Left hindlimb (tissue), 1 donor: ENCODE measurements around the gene CETN3.

Experiments
- DNase-seq: peaks from one replicate; pipeline ENCODE4 v3.0.0-alpha.2; 2018

Gene CETN3

DNA sequence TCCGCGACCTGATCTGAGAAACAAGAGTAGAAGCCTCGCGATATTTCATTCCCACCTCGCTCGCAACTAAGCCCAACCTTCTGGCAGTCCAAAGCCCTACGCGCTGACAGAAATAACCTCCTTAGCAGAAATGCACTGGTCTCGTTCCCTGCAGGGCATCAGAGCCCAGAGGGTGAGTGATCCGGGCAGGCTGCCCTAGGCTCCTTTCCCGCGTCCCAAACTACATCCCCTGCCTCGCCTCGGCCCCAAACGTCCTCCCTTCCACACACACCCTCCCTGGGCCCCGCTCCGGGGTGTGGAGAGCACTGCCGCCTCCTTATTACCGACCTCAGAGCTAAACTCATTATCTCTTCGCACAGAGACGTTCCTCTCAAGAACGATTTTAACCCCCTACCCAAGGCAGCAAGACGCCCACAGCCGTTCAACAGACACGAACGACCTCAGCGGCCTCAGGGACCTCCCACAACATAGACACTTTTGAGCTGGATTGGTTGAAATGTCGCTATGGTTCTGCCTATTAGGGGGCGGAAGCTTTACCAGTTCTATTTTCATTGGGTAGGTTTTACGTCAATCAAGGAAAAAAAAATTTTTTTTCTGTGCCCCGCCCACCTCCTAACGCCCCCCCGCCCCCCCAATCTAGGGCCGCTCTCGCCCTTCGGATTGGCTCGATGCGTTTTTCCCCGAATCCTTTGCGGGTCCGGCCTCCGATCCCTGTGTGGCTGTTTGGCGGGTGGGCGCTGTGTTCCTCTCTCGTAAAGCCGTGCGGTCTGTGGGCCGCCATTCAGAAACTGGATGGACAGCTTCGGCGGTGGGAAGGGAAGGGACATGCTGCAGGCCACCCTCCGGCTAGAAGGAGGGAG, at the start of gene CETN3:
Gene CETN3, minus strand, starts transcription at position 439 of the 860 bp plus-strand sequence. Its CDS starts 95 bp downstream, at position 344.
- peak; percentile 97 for DNase-seq

DNA sequence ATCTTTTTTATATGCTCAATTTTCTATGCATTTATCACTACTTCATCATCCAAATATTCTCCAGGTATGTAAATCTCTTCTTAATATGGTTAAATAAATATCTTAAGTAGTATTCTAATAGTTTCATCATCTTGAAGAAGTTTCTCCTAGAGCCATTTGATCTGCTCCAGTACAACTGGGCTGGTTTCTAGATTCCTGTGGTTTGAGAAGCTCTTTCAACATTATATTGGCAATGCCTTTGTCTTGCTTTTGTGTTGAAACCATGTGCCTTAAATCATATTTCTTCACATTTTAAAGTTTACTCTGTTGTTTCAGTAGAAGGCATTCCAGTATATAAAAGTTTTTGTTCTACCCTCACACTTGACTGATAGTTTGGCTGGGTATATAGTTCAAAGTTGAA, 37.4 kb upstream of the CETN3 start:
- DNase-seq: no peak

DNA sequence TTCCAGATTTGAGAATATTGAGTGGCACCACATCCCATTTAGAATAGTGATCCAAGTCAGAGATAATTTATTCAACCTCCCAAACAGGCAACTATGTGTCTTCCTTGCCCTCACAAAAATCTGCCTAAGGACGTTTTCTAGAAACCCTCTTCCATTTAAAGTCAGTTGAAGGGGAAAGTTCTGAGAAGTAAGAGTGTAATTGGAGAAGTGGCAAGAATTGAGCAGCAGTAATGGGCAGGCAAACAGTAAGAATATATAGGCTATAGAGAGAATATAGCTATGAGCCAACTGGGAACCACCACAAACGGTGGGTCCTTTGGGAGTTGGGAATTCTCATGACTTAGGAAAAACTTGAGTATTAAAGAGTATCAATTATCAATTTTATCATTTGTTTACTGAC, 31.1 kb upstream of the CETN3 start:
- DNase-seq: no peak

DNA sequence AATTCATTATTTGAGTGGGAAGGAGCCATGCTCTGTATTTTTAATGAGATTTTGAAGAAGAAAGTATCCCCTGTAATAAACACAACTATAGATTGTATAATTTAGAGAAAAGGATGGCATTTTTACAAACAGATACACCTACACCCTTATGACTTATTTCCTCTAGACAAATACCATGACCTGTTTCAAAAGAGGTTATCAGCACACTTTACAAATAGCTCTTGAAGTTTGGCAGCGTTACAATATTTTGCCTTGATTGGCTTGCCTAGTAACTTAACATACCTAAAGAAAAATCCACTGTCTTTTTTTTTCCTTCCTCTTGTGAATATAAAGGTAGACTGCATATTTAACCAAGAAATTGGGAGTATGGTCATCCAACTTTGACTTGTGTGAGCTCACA, 28.5 kb upstream of the CETN3 start:
- DNase-seq: no peak

DNA sequence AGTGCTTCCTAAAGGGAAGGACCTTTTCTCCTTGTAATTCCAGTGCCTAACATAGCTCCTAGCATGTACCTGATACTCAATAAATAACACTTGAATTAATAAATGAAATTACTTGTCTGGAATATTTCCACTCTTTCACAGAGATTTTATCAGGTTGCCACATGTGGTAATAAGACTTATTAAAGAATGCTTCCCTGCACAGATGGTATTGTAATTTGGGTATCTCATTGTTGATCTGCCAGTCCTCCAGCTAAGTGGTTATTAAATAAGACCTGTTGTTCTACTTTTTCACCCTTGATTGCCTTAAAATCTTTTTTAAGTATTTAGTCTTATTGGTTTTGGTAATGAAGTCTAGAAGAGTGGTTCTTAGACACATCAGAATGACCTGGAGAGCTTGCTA, 28.1 kb upstream of the CETN3 start:
- no peak for DNase-seq

DNA sequence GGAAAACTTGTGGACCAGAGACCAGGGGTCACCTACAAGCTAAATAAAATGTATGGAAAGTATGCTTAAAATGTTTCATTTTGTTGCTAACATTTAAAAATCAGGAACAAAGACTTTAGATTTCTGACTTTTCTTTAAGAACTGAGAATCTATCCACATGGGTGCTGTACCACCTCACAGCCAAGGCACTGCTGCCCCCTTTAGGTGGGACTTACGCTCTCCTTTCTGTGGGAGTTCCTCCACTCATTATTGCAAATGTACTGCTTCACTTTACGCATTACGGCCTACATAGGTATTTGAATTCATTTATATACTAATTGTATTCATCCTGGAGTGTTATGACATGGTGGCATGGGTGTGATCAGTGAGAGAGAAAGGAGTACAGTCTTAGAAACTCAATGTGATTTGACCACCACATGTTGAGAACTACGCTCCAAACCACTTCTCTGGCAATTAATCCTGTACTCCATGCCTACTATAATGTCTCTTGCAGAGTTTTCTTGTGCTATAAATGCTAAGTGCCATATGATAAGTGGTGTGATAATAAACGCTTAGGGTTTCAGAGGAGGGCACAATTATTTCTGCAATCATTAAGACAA, 24.7 kb upstream of the CETN3 start:
- no peak for DNase-seq

DNA sequence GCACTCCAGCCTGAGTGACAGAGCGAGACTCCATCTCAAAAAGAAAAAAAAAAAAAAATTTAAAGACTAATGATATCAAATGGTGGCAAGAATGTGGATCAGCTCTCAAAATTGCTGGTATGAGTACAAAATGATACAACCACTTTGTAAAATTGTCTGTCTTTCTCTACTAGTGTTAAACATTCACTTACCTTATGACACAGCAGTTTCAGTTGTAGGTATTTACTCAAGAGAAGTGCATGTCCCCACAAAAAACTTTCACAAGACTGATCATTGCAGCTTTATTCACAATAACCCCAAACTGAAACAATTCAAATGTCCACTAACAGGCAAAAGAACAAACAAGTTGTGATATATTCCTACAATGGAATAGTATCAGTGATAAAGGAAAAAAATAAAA, 14.7 kb upstream of the CETN3 start:
- DNase-seq: no peak

DNA sequence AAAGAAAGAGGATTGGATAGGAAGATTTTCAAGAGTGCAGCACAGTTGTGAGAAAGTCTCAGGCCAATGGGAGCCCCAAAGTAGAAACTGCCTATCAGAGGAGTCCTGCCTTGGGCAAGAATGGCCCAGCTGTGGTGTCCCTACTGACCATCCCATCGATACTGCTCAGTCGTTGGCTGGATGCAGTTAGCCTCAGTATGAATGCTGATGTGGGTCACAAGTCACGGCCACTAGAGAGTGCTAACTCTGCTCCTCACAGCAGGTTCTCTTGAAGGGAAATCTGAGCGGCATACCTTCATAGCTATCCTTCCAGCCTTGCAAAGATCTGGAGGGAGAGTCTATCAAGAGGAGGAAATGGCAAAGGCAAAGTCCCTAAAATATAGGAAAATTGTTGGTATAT, 11.6 kb upstream of the CETN3 start:
- no peak for DNase-seq

DNA sequence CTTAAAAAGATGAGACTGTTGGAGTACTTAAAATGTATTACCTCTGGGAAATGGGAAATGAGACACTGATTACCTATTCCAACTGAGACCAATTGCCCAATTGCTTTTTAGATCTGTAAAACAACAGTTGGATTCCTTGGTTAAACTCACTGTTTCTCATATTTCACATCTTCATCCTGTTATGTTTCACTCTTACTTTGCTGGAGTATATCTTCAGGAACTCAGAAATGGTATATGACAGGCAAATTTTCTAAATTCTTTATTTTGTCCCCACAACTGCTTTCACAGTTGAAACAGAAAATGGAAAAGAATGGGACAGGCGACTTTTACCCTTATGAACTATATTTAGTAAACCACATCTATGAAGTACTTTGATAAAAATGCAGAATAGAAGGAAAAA, 8.7 kb upstream of the CETN3 start:
- no peak for DNase-seq

DNA sequence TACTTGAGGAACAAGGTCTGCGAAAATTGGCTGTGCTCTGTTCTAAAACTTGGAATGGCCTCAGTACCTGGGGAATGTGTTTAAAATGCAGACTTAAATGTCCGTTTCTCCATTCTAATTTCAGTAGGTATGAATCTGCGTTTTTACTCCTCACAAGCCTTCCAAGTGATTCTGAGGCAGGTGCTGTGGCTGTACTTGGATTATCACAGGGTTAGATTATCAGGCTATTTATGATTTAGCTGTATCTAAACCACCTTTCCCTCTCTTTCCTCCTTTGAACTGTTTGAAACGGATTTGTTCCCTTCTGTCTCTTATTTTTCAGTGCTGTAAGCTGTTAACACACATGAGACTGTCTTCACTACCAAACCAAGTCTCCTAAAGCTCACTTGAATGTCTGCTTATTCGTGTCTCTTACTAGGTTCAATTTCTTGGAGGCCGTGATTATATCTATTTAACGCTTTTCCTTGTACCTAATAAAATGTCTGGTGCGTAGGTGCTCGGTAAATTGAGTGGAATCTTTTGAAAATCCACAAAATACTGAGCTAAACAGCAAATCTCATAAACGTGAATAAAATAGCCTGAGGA, 714 bp upstream of the CETN3 start:
- DNase-seq: no peak

DNA sequence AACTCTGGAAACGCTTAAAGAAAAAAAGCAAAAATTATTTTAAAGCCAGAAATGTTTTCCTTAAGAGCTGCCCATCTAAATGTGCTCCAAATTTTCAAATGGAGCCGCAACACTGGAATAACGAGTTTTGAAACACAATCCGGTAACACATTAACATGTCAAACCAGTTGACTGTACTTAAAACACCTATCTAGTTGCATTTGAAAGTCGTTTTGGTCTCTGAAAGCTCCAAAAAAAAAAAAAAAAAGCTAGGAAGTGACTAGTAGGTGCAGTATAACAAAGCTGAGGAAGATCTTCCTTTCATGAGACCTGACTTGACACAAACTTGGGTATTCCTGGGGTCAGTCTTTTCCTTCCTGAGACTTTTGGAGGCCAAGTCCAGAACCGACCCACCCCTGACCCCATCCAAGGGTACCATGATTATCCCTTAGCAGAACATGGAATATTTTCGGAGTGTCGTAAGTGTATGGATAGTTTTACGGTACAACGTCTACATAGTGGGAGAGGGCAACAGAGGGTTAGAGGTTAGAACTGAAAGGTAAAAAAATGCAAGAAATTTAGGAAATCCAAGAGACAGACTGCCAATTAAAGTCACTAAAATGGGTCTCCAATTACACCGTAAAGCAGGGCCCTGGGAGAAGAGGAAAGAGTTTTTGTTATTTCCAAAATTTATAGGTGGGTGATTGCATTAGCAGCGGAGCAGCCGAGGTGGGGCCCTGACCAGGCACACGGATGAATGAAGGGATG, 812 bp downstream of the CETN3 start:
- DNase-seq: no peak

DNA sequence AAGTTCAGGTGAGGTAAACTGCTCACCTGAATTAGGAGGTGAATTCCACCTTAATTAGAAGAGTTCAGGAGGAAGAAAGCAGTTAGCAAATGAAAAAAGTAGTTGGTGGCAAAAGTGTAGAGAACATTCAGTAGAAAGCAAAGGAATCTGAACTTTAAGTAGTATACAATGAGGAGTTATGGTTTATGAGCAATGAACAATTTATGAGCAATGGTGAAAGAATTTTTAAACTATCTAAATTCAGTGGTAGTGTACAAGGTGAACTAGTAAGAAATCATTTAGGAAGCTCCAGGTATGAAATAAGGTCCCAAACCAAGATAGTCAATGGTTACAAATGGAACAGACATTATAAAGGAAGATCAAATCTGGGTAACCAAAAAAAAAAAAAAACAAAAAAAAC, 3.1 kb downstream of the CETN3 start:
- no peak for DNase-seq

DNA sequence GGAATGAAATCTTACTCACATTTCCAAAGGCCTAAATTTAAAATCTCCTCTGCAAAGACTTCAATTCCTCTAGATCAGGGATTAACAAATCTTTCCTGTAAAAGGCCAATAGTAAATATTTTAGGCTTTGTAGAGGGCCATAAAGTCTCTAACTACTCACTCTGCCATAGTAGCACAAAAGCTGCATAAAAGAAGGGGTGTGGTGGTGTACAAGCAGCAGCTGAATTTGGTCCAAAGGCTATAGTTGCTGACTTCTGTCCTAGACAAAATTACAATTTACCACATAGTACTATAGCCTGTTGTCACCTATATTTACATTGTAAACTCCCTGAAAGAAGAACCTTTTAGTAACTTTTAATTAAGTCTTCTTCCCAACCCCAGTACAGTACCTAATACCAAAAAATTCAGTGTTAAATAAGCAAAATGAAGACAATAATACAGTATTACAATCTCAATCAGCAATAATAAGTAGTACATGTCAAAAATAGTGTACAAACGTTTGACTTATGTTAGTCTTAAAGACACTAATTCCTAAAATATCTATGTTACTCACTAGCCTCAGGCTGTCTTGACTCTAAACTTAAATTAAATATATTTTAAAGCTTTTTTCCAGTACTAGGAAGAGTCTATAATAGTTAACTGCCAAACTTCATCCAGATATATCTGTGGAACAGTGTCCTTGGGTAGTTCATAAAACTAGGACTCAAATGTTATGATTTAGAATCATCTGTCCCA, 6.9 kb downstream of the CETN3 start:
- no peak for DNase-seq

DNA sequence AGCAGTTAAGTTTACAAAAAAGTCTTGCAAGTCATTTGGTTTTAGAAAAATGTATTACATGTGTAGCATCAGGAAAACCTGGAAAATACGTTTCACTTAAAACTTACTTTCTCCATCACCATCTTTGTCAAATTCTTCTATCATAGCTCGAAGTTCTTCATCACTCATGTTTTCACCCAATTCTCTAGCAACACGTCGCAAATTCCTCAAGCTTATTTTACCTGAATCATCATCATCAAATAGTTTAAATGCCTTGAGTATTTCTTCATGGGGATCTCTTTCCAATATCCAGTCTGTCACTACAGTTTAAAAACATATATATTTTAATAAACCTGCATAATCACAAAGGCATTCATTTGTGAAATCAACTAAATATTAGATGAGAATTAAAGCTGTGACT, 10.3 kb downstream of the CETN3 start:
- no peak for DNase-seq

DNA sequence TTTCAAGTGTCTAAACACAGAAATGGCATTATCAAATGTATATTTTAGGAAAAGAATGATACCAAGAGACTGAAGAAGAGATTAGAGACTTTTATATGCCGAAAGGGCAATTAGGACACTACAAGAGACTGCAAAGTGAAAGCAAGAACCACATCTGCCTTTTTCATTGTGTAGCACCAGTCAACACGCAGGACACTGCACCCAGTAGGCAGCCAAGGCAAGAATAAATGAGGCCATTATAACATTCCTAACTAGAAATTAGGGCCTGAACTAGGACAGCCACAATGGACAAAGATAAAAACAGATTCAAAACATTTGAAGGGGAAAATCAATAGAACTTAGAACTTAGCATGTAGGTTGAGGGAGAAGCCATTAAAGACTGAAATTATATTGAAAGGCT, 10.8 kb downstream of the CETN3 start:
- no peak for DNase-seq

DNA sequence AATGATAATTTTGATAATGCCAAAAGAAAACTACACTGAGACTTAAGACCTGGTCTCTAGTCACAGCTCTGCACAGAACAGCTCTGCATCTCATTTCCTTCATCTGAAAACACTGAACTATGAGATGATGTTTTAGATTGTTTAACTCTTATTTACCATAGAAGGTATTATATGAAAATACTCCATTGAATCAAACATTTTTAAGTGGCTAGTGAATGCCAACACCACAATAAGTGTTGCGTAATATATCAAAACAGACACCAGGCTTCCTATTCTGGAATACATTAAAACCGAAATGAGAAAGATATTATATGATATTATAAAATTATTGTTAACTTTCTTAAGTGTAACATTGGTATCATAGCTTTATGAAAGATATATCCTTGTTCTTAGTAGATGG, 14.6 kb downstream of the CETN3 start:
- no peak for DNase-seq

DNA sequence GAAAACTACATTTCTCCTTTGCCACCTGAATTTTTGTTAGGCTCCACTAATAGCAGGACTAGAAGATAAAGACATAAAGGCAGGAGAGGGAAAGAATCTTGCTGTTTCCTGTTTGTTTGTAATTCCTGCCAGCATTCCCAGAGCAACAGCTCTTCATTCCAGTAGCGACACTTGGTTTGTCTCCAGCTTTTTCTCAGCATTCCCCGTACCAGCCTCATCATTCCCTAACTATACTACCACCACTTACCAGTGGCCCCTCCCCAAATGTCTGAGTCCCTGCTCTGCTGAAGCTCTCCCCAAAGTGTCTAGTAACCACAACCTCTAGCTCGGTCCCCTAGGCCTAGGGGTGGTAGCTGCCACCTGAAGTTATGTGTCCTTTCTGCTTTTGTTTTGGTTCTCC, 18.6 kb downstream of the CETN3 start:
- DNase-seq: no peak

DNA sequence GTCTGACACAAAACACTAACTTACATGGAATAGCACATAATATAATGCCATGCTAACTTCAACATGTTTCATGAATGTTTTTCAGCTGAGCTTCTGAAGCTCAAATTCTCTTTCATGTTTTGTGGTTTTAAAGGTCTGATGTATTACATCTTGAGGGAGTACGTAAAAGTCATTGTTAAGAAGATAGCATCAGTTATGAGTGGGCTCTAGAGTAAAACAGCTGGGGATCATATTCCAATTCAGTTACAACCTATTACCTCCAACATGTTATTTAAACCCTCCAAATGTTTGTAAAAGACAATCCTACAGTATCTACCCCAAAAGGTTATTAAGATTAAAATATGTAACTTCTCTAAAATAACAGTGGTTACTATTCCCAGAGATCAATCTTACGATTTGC, 19.2 kb downstream of the CETN3 start:
- no peak for DNase-seq

DNA sequence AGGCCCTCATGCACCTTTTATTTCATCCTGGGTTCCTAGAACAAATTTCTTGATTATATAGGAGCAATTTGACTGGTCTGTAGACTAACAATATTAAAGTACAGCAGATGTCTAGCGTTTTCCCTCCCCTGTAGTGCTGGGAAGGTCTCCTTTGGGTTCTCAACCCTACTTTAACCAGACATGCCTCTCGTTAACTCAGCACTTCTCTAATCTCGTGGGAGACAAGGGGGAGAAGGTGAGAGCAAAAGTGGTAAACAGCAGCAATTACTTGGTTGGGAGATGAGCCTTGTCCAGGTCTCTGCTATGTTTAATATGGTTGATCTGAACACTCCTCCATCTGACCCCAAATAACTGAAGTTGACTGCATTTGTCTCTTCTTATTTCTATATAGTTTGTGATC, 22.0 kb downstream of the CETN3 start:
- no peak for DNase-seq

DNA sequence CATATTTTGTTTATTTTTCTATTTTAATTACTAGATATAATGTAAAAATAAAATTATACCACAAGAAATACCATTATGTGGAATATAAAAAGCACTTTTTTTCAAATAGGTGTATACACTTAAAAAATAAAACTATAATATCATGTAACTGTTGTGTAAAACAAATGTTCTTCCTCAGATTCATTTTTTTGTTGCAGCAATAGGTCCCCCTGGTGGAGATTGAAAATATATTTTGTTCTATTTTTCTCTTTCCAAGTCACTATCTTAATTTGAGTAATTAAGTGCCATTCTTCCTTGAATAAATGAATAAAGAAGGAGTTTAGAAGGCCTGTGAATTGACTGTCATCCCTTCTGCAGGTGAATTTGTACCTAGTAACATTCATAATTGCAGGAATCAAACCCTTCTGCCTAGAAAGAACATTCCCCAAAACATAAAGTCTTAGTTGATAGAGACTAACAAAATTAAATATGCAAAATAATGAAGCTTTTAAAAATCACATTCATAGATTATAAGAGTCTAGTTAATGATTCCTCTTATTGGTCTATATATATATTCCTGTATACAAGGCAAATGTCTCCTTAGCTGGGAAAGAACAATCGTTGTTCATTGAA, 23.4 kb downstream of the CETN3 start:
- DNase-seq: no peak

DNA sequence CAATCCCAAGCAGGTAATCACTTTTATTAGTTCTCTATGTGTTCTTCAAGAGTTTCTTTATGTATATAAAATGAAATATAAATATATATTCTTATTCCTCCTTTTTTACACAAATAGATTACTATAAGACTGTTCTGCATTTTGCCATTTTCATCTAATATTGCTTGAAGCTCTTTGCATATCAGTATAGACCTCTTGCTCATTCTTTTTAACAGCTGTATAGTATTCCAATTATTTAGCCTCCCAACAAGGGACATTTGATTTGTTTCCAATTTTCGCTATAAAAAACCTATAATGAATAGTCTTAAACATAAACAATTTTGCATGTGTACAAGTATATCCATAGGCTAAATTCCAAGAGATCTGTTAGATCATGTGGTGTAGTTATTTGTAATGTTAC, 25.2 kb downstream of the CETN3 start:
- DNase-seq: no peak

DNA sequence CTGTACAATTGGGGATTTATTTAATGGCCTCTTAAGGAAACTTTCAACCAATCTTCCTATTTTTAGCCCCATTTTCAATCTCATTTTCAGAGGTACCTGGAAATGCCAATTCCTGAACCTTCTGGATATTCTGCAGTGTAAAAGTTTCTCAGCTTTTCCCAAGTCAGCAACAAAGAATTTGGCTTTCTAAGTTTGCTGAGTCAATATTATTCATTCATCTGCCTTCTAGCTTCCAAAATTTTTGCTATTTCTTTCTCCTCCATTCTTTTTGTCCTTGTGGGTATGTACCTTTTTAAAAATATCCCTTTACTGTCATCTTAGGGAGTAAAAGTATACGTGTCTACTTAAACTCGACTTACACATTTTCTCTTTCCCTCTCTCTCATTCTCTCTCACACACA, 25.7 kb downstream of the CETN3 start:
- no peak for DNase-seq
